Tibial nerve (tissue), 4 donors: ENCODE data around the gene RNF111. TPM values are rescaled to one million over a fixed set of nuclear protein-coding genes. Genes with fewer than 3 reads are reported as not detected.
A peak's percentile ranks its signal among the peaks of the same experiment; 100 is the strongest.

Source experiments
- DNase-seq, 2 donors: peaks; one replicate each; pipeline ENCODE4 v3.0.0-alpha.2; 2019; ENCODE audit warnings: low spot score in 2 of 2
- H3K27ac ChIP-seq, 4 donors: fragments of 200-600 bp; sonication (generic) in 3 of 4; one replicate each; pipeline ENCODE4 v1.5.1; 2017 to 2019; ENCODE audit warnings: mild to moderate bottlenecking in 1 of 4
- H3K27me3 ChIP-seq, 2 donors: fragments of 200-600 bp; sonication (generic) in 1 of 2; one replicate each; pipeline versions ENCODE4 v1.5.1 to v1.6.0; 2017 to 2019
- H3K36me3 ChIP-seq, 3 donors: fragments of 200-600 bp; sonication (generic); one replicate each; pipeline ENCODE4 v1.5.1; 2018 to 2019
- H3K4me1 ChIP-seq, 4 donors: fragments of 200-600 bp; sonication (generic) in 3 of 4; one replicate each; pipeline ENCODE4 v1.5.1; 2017 to 2019
- H3K4me3 ChIP-seq, 4 donors: fragments of 200-600 bp; sonication (generic) in 3 of 4; one replicate each; pipeline ENCODE4 v1.5.1; 2017 to 2019; ENCODE audit warnings: mild to moderate bottlenecking in 1 of 4, moderate library complexity in 1 of 4
- H3K9me3 ChIP-seq, 4 donors: fragments of 200-600 bp; sonication (generic) in 3 of 4; one replicate each; pipeline ENCODE4 v1.5.1; 2017 to 2019
- EP300 ChIP-seq, 2 donors: sonication (generic); formaldehyde crosslinking; IDR thresholded peaks; one replicate each; pipeline ENCODE4 v1.6.1; 2017; ENCODE audit warnings: antibody characterized with exemption in 2 of 2, mild to moderate bottlenecking in 1 of 2
- POLR2A ChIP-seq, 2 donors: fragments of 450-650 bp; IDR thresholded peaks; one replicate each; pipeline ENCODE4 v1.6.1; 2017; ENCODE audit warnings: antibody characterized with exemption in 2 of 2, mild to moderate bottlenecking in 2 of 2, moderate library complexity in 2 of 2
- whole genome bisulfite sequencing, 2 donors: methylation state at CpG; one replicate each; pipeline ENCODE4 v1.1.5; 2018; 5-methylcytosine and 5-hydroxymethylcytosine counted together
- total RNA-seq, 4 donors: library from RNA; depleted of rRNA; stranded (reverse); fragments of >200 nt; gene quantifications; one replicate each; pipeline ENCODE4 v1.1.0, GENCODE V29; 2016
- TF ChIP-seq, protein P1 (sequence below), 5 experiments: fragments of 200-600 bp in 3 of 5; fragments of 450-650 bp in 2 of 5; sonication (generic) in 3 of 5; IDR thresholded peaks; one replicate each; pipeline ENCODE4 v1.5.1; 2016 to 2019; ENCODE audit warnings: antibody characterized with exemption in 5 of 5, mild to moderate bottlenecking in 3 of 5, moderate library complexity in 2 of 5

RNF111 gene
- total RNA-seq, 4 donors from 2014 or later, result 18.8 to 30.3 (median 20.6) TPM

DNA sequence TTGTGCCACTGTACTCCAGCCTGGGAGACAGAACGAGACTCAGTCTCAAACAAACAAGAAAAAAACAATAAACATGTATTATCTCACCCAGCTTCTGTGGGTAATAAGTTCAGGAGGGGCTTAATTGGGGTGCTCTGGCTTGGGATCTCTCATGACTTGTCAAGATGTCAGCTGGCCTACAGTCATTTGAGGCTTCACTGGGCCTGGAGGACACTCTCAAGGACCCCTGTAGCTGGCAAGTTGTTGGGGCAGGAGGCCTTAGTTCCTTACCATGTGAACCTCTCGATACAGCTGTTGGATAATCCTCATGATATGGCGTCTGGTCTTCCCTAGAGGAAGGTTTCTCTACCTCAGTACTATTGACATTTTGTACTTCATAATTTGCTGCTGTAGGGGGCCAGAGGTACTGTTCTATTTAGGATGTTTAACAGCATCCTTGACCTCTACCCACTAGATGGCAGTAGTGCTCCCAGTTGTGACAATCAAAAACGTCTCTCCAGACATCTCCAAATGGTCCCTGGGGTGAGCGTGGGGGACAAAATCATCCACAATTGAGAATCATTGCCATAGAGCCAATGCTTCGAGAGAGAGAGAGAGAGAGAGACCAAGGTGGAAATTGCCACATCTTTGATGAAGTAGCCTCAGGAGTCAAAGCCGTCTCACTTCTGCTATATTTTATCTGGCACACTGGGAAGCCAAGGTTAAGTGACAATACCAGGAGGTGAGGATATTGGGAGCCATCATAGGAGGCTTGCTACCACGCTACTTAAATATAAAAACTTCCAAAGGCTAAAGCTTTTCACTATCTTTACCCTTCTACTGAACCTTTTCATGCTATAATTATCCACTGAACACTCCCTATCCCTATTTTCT is 30.1 kb upstream of the RNF111 start:
- peak in 1 of 2 donors; percentile 78 for DNase-seq
- 35 to 41% methylated on average over 8 of the region's 8 CpGs for WGBS, 2 donors
- H3K36me3 ChIP-seq, result no peaks in the 10 kb centered on the region
- no peak overlapping the region for H3K27ac ChIP-seq
- TF ChIP-seq POLR2A (IDR thresholded peaks at IDR 0.05), result no peak
- TF ChIP-seq, protein P1, sequence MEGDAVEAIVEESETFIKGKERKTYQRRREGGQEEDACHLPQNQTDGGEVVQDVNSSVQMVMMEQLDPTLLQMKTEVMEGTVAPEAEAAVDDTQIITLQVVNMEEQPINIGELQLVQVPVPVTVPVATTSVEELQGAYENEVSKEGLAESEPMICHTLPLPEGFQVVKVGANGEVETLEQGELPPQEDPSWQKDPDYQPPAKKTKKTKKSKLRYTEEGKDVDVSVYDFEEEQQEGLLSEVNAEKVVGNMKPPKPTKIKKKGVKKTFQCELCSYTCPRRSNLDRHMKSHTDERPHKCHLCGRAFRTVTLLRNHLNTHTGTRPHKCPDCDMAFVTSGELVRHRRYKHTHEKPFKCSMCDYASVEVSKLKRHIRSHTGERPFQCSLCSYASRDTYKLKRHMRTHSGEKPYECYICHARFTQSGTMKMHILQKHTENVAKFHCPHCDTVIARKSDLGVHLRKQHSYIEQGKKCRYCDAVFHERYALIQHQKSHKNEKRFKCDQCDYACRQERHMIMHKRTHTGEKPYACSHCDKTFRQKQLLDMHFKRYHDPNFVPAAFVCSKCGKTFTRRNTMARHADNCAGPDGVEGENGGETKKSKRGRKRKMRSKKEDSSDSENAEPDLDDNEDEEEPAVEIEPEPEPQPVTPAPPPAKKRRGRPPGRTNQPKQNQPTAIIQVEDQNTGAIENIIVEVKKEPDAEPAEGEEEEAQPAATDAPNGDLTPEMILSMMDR (IDR thresholded peaks at IDR 0.05), result peak; percentile 57 to 67 (median 63)
- TF ChIP-seq EP300 (IDR thresholded peaks at IDR 0.05), result no peak
- H3K4me1 ChIP-seq, result peaks cover 0 to 3% (median 0%) of the 10 kb centered on the region in 4 donors
- no peaks in the 10 kb centered on the region for H3K9me3 ChIP-seq
- no peaks in the 10 kb centered on the region for H3K27me3 ChIP-seq
- H3K4me3 ChIP-seq, result no peak overlapping the region

DNA sequence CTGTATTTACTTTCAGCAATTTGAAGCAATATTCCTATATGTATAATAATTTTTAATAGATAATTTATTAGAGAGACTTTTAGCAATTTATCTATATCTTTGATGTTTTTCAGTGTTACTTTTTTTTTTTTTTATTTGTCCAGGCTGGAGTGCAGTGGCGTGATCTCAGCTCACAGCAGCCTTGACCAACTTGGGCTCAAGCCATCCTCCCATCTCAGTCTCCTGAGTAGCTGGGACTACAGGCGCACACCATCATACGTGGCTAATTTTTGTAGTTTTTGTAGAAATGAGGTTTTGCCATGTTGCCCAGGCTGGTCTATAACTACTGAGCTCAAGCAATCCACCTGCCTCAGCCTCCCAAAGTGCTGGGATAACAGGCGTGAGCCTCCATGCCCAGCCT is 28.7 kb upstream of the RNF111 start:
- Histone ChIP-seq H3K27me3 (no peaks in the 10 kb centered on the region), H3K36me3 (no peaks in the 10 kb centered on the region), H3K4me1 (peaks cover 0 to 3% (median 0%) of the 10 kb centered on the region in 4 donors), H3K27ac (no peak overlapping the region), H3K4me3 (no peak overlapping the region), H3K9me3 (no peaks in the 10 kb centered on the region)
- TF ChIP-seq EP300 (IDR thresholded peaks at IDR 0.05) (no peak), POLR2A (IDR thresholded peaks at IDR 0.05) (no peak)
- TF ChIP-seq, protein P1 (IDR thresholded peaks at IDR 0.05), result no peak
- DNase-seq, result no peak
- WGBS, 2 donors, result 90 to 92% methylated on average over 4 of the region's 4 CpGs

DNA sequence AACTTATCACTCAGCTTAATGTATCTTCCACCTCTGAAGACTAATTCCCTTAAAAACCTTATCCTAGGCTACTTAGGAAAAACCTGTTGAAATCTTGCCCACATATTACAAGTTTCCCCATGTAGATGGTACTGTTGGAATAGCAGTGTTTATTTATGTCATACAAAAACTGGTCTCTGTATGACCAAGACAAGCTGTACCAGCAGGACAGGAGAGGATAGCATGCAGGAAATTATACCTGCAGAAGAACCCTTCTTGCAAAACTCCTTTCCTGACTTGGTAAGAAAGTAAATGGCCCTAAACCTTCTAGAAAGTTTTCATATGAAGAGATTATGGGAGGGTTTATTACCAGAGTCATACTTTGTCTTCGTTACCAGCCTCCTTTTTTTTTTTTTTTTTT is 25.3 kb upstream of the RNF111 start:
- peaks cover 0 to 3% (median 0%) of the 10 kb centered on the region in 4 donors for H3K4me1 ChIP-seq
- H3K27me3 ChIP-seq, result no peaks in the 10 kb centered on the region
- no peak overlapping the region for H3K4me3 ChIP-seq
- no peak overlapping the region for H3K27ac ChIP-seq
- H3K36me3 ChIP-seq, result no peaks in the 10 kb centered on the region
- 73 to 81% methylated on average over 1 of the region's 1 CpG for WGBS, 2 donors
- no peak for DNase-seq
- TF ChIP-seq EP300 (IDR thresholded peaks at IDR 0.05), result no peak
- TF ChIP-seq, protein P1 (IDR thresholded peaks at IDR 0.05), result no peak
- TF ChIP-seq POLR2A (IDR thresholded peaks at IDR 0.05), result no peak
- H3K9me3 ChIP-seq, result no peaks in the 10 kb centered on the region

DNA sequence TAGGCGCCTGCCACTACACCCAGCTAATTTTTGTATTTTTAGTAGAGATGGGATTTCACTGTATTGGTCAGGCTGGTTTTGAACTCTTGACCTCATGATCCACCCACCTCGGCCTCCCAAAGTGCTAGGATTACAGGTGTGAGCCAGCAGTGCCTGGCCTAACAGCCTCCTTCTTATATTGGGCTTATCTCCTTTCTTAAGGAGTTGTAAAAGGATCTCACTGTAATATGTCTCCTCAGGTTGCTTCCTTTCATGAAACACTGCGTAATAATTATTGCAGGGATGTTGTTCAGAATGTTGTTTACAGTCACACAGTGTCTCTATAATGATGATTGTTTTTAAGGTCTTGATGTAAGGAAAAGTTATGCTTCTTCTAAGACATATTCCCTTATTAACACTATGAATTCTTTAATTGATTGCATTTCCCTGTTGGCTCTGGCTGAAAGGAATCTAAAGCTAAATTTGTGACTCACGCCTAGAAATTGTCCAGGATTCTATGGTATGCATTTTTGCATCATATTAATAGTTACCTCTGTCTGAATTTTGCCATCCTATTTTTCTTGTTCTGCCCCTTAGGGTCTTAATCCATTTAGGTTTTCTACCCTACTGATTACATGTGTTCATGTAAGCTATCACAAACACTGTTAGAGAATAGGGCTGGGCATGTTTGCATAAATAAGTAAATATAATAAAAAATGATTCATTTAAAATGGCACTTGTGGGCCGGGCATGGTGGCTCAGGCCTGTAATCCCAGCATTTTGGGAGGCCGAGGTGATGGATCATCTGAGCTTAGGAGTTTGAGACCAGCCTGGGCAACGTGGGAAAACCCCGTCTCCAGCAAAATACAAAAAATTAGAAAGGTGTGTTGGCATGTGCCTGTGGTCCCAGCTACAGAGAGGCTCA is 24.5 kb upstream of the RNF111 start:
- Histone ChIP-seq H3K36me3 (no peaks in the 10 kb centered on the region), H3K4me3 (no peak overlapping the region), H3K9me3 (no peaks in the 10 kb centered on the region), H3K27ac (no peak overlapping the region), H3K4me1 (no peaks in the 10 kb centered on the region), H3K27me3 (no peaks in the 10 kb centered on the region)
- DNase-seq, result no peak
- TF ChIP-seq POLR2A (IDR thresholded peaks at IDR 0.05) (no peak), EP300 (IDR thresholded peaks at IDR 0.05) (no peak)
- TF ChIP-seq, protein P1 (IDR thresholded peaks at IDR 0.05), result no peak
- whole genome bisulfite sequencing, 2 donors, result 81 to 88% methylated on average over 8 of the region's 8 CpGs
